GM13977 (cell line): Measurements from ENCODE around the gene GTPBP6.
"Not testable (repeated sequence)": the region's sequence is repeated elsewhere in the genome, so short reads cannot be mapped to it uniquely, and the experiment has no call there.

ENCODE experiments used
- DNase-seq: peaks from one replicate; pipeline ENCODE4 v3.0.0; 2012; ENCODE audit warnings: low spot score
- CTCF ChIP-seq: IDR thresholded peaks from 2 replicates; pipeline ENCODE4 v1.5.1; 2012; ENCODE audit warnings: mild to moderate bottlenecking, control low read depth; ENCODE audit not compliant: insufficient read depth; ENCODE audit errors: extremely low read depth, missing control alignments
- in situ Hi-C: fragments of 300-500 bp; cut with MboI; formaldehyde crosslinking; loops from one replicate; pipeline ENCODE4 v1.12.0; 2022; ENCODE audit warnings: low sequenced_read_pairs, low pct_unique_long_range_greater_than_20kb, mixed read lengths, inconsistent platforms; ENCODE audit not compliant: unreplicated experiment

GTPBP6 gene

GRCh38 chrX:356385-357034 lies 37.9 kb upstream of the GTPBP6 start:
- no peak for TF ChIP-seq CTCF
- no peak for DNase-seq
- in situ Hi-C loops: no loop called here

- in situ Hi-C loops: no loop called here
- TF ChIP-seq CTCF: no peak
- DNase-seq: no peak
These were observed 36.9 kb upstream of the GTPBP6 start for GRCh38 chrX:355329-356050.

- TF ChIP-seq CTCF: no peak
- no peak for DNase-seq
- in situ Hi-C loops: no loop called here
These were observed 35.3 kb upstream of the GTPBP6 start for GRCh38 chrX:353566-354535.

GRCh38 chrX:352582-353314 lies 34.2 kb upstream of the GTPBP6 start:
- TF ChIP-seq CTCF: no peak
- in situ Hi-C loops: no loop called here
- DNase-seq: no peak

GRCh38 chrX:352181-352580 lies 33.6 kb upstream of the GTPBP6 start:
- no peak for TF ChIP-seq CTCF
- in situ Hi-C loops: no loop called here
- no peak for DNase-seq

GRCh38 chrX:351736-352135 lies 33.1 kb upstream of the GTPBP6 start:
- in situ Hi-C loops: no loop called here
- DNase-seq: no peak
- TF ChIP-seq CTCF: no peak

- DNase-seq, in situ Hi-C loops: not testable (repeated sequence)
These were observed 32.7 kb upstream of the GTPBP6 start for GRCh38 chrX:351324-351641.
